Neural progenitor cell (in vitro differentiated cells): ENCODE data around the gene TPT1. TPM values are rescaled to one million over a fixed set of nuclear protein-coding genes. Genes with fewer than 3 reads are reported as not detected.

Experiments
- DNase-seq: peaks from one replicate; pipeline ENCODE4 v3.0.0-alpha.2; 2016; ENCODE audit warnings: low spot score
- H2AFZ ChIP-seq: fragments of 200-600 bp; sonication (generic); replicated peaks from 2 replicates; pipeline ENCODE4 v1.6.1; 2016; ENCODE audit warnings: antibody characterized with exemption
- H3F3A ChIP-seq: fragments of 200-600 bp; sonication (generic); 2 replicates; pipeline ENCODE4 v1.6.1; 2016; ENCODE audit warnings: antibody characterized with exemption, low read depth
- H3K27ac ChIP-seq: fragments of 200-600 bp; sonication (generic); 2 replicates; pipeline ENCODE4 v1.5.1; 2016; ENCODE audit warnings: mild to moderate bottlenecking
- H3K27me3 ChIP-seq: fragments of 200-600 bp; sonication (generic); 2 replicates; pipeline ENCODE4 v1.6.1; 2016; ENCODE audit warnings: mild to moderate bottlenecking, moderate library complexity
- H3K36me3 ChIP-seq: fragments of 200-600 bp; sonication (generic); 2 replicates; pipeline ENCODE4 v1.5.1; 2016
- H3K4me1 ChIP-seq: fragments of 200-600 bp; sonication (generic); 2 replicates; pipeline ENCODE4 v1.6.1; 2016; ENCODE audit warnings: mixed run types
- H3K4me2 ChIP-seq: fragments of 200-600 bp; sonication (generic); 2 replicates; pipeline ENCODE4 v1.6.1; 2016
- H3K4me3 ChIP-seq: fragments of 200-600 bp; sonication (generic); 2 replicates; pipeline ENCODE4 v1.5.1; 2016
- H3K79me2 ChIP-seq: fragments of 200-600 bp; sonication (generic); 2 replicates; pipeline ENCODE4 v1.6.1; 2016; ENCODE audit warnings: low read depth
- H3K9ac ChIP-seq: fragments of 200-600 bp; sonication (generic); 2 replicates; pipeline ENCODE4 v1.6.1; 2016
- H3K9me3 ChIP-seq: fragments of 200-600 bp; sonication (generic); 2 replicates; pipeline ENCODE4 v1.5.1; 2016; ENCODE audit warnings: low read depth
- H4K20me1 ChIP-seq: fragments of 200-600 bp; sonication (generic); 2 replicates; pipeline ENCODE4 v1.6.1; 2016; ENCODE audit warnings: low read depth
- H3K27ac Mint-ChIP-seq: 3 replicates; pipeline ENCODE4 v1.8.0; 2021; ENCODE audit warnings: mixed read lengths
- H3K27me3 Mint-ChIP-seq: 2 replicates; pipeline ENCODE4 v1.8.0; 2022; ENCODE audit warnings: low read depth, mild to moderate bottlenecking, inconsistent platforms, moderate library complexity, mixed read lengths; ENCODE audit not compliant: insufficient read depth
- H3K36me3 Mint-ChIP-seq: 3 replicates; pipeline ENCODE4 v1.8.0; 2021; ENCODE audit warnings: mixed read lengths
- H3K4me1 Mint-ChIP-seq: 3 replicates; pipeline ENCODE4 v1.8.0; 2021; ENCODE audit warnings: mixed read lengths
- H3K4me3 Mint-ChIP-seq: 3 replicates; pipeline ENCODE4 v1.8.0; 2021; ENCODE audit warnings: mild to moderate bottlenecking, moderate library complexity, mixed read lengths
- H3K9me3 Mint-ChIP-seq: 3 replicates; pipeline ENCODE4 v1.8.0; 2020; ENCODE audit warnings: mixed read lengths
- EZH2 ChIP-seq: fragments of 200-600 bp; sonication (generic); IDR thresholded peaks from 2 replicates; pipeline ENCODE4 v1.6.1; 2017; ENCODE audit warnings: antibody characterized with exemption, mild to moderate bottlenecking, moderate library complexity
- EZH2phosphoT487 ChIP-seq: fragments of 200-600 bp; sonication (generic); IDR thresholded peaks from 2 replicates; pipeline ENCODE4 v1.6.1; 2017; ENCODE audit warnings: antibody characterized with exemption
- total RNA-seq: library from RNA; depleted of rRNA; stranded (reverse); fragments of >200 nt; gene quantifications from 2 replicates; pipeline ENCODE4 v1.2.3, GENCODE V29; 2015; ENCODE audit warnings: low replicate concordance
- TF ChIP-seq, protein P1 (sequence below): fragments of 200-600 bp; sonication (generic); IDR thresholded peaks from 2 replicates; pipeline ENCODE4 v1.5.1; 2017; ENCODE audit warnings: antibody characterized with exemption, mild to moderate bottlenecking

TPT1 gene
- total RNA-seq, 1 donor from 2014 or later = 4,951 TPM

DNA sequence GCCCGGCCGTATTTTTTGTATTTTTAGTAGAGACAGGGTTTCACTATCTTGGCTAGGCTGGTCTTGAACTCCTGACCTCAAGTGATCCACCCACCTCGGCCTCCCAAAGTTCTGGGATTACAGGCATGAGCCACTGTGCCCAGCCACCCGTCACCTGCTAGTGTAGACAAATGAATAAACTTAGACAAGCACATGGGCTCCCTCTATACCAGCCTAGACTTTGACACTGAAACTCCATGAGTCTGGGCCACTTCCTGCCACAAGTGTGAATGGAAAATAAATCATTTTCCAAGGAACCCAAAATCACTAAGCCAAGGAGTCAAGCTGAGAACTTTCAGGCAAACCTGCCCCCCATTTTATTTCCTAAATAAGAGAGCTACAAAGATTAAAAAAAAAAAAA, 27.0 kb upstream of the TPT1 start:
- no peaks in the 10 kb centered on the region for H3K36me3 ChIP-seq
- H3K27ac Mint-ChIP-seq = no peak overlapping the region

DNA sequence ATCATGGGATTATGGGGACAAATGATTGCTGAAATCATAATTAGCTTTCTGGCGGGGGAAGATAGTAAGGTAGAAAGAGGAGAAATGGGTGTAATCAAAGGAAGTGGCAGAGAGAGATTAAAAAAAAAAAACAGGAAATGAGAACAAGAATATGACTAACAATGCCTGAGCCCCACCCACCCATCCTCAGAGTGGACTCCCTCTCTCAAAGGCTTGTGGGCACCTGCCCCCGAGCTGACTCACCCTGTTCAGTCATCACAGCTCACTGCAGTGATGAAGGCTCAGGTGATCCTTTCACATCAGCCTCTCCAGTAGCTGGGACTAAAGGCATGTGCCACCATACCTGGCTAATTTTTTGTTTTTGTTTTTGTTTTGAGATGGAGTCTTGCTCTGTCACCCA, 26.4 kb upstream of the TPT1 start:
- peaks cover 10% of the 10 kb centered on the region for H3K4me1 Mint-ChIP-seq
- no peak overlapping the region for H3K4me3 Mint-ChIP-seq
- H4K20me1 ChIP-seq = no peaks in the 10 kb centered on the region
- no peak overlapping the region for H3K27ac Mint-ChIP-seq
- DNase-seq = no peak
- no peaks in the 10 kb centered on the region for H3K36me3 ChIP-seq
- H3K27me3 Mint-ChIP-seq = peaks cover 4% of the 10 kb centered on the region
- no peaks in the 10 kb centered on the region for H3K4me1 ChIP-seq
- H3K27ac ChIP-seq = no peak overlapping the region
- no peak overlapping the region for H2AFZ ChIP-seq
- H3K36me3 Mint-ChIP-seq = peaks cover 28% of the 10 kb centered on the region
- H3K79me2 ChIP-seq = no peaks in the 10 kb centered on the region
- no peak overlapping the region for H3K4me3 ChIP-seq
- TF ChIP-seq EZH2 (no peak), EZH2phosphoT487 (no peak)
- TF ChIP-seq, protein P1, sequence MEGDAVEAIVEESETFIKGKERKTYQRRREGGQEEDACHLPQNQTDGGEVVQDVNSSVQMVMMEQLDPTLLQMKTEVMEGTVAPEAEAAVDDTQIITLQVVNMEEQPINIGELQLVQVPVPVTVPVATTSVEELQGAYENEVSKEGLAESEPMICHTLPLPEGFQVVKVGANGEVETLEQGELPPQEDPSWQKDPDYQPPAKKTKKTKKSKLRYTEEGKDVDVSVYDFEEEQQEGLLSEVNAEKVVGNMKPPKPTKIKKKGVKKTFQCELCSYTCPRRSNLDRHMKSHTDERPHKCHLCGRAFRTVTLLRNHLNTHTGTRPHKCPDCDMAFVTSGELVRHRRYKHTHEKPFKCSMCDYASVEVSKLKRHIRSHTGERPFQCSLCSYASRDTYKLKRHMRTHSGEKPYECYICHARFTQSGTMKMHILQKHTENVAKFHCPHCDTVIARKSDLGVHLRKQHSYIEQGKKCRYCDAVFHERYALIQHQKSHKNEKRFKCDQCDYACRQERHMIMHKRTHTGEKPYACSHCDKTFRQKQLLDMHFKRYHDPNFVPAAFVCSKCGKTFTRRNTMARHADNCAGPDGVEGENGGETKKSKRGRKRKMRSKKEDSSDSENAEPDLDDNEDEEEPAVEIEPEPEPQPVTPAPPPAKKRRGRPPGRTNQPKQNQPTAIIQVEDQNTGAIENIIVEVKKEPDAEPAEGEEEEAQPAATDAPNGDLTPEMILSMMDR = no peak
- H3K27me3 ChIP-seq = no peaks in the 10 kb centered on the region
- no peak overlapping the region for H3K9ac ChIP-seq
- H3K4me2 ChIP-seq = no peak overlapping the region
- no peaks in the 10 kb centered on the region for H3F3A ChIP-seq
- no peaks in the 10 kb centered on the region for H3K9me3 ChIP-seq
- peaks cover 8% of the 10 kb centered on the region for H3K9me3 Mint-ChIP-seq

More for the DNA sequence above, 27.0 kb upstream of the TPT1 start:
- Histone ChIP-seq H4K20me1 (no peaks in the 10 kb centered on the region), H3K9me3 (no peaks in the 10 kb centered on the region), H3K4me3 (no peak overlapping the region), H3F3A (no peaks in the 10 kb centered on the region), H3K9ac (no peak overlapping the region), H3K4me2 (no peak overlapping the region), H3K27ac (no peak overlapping the region), H3K79me2 (no peaks in the 10 kb centered on the region), H3K4me1 (peaks cover 5% of the 10 kb centered on the region), H2AFZ (no peak overlapping the region), H3K27me3 (no peaks in the 10 kb centered on the region)
- no peak for TF ChIP-seq EZH2
- Mint-ChIP-seq H3K4me1 (peaks cover 16% of the 10 kb centered on the region), H3K27me3 (peaks cover 7% of the 10 kb centered on the region), H3K4me3 (no peak overlapping the region), H3K36me3 (peaks cover 23% of the 10 kb centered on the region), H3K9me3 (peaks cover 8% of the 10 kb centered on the region)
- DNase-seq = no peak

DNA sequence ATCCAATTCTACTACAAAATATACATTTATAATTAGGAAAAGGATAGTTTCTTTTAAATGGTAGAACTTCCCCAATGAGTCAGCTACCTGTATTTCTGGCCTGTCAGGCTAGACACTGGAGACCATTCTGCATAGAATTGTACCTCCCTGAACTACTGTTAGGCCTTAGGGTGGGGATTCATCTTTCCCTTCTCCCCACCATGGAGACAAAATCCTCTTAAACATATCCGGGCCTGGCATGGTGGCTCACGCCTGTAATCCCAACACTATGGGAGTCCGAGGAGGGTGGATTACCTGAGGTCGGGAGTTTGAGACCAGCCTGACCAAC, 24.5 kb upstream of the TPT1 start:
- no peak for DNase-seq
- H3K79me2 ChIP-seq = no peaks in the 10 kb centered on the region
- H3F3A ChIP-seq = no peaks in the 10 kb centered on the region
- Mint-ChIP-seq H3K9me3 (peaks cover 11% of the 10 kb centered on the region), H3K27me3 (peaks cover 4% of the 10 kb centered on the region), H3K27ac (no peak overlapping the region), H3K4me1 (no peaks in the 10 kb centered on the region), H3K4me3 (no peak overlapping the region), H3K36me3 (peaks cover 35% of the 10 kb centered on the region)
- H3K4me1 ChIP-seq = no peaks in the 10 kb centered on the region
- no peaks in the 10 kb centered on the region for H3K9me3 ChIP-seq
- no peak overlapping the region for H3K9ac ChIP-seq
- TF ChIP-seq, protein P1 = no peak
- TF ChIP-seq EZH2phosphoT487 (no peak), EZH2 (no peak)
- H3K4me3 ChIP-seq = no peak overlapping the region
- H2AFZ ChIP-seq = no peak overlapping the region
- H3K27me3 ChIP-seq = no peaks in the 10 kb centered on the region
- H3K27ac ChIP-seq = no peak overlapping the region
- H3K4me2 ChIP-seq = no peak overlapping the region
- H3K36me3 ChIP-seq = no peaks in the 10 kb centered on the region
- no peaks in the 10 kb centered on the region for H4K20me1 ChIP-seq

GRCh38 chr13:45364876-45365557, 24.0 kb upstream of the TPT1 start:
- Histone ChIP-seq H3K27me3 (no peaks in the 10 kb centered on the region), H2AFZ (no peak overlapping the region), H4K20me1 (no peaks in the 10 kb centered on the region), H3K4me3 (no peak overlapping the region), H3K36me3 (no peaks in the 10 kb centered on the region), H3K4me1 (no peaks in the 10 kb centered on the region), H3K4me2 (no peak overlapping the region), H3F3A (no peaks in the 10 kb centered on the region), H3K27ac (no peak overlapping the region), H3K9ac (no peak overlapping the region), H3K79me2 (no peaks in the 10 kb centered on the region), H3K9me3 (no peaks in the 10 kb centered on the region)
- Mint-ChIP-seq H3K4me3 (no peak overlapping the region), H3K27ac (no peak overlapping the region), H3K36me3 (peaks cover 38% of the 10 kb centered on the region), H3K9me3 (peaks cover 11% of the 10 kb centered on the region), H3K27me3 (peaks cover 4% of the 10 kb centered on the region), H3K4me1 (no peaks in the 10 kb centered on the region)
- TF ChIP-seq, protein P1 = no peak
- TF ChIP-seq EZH2 (no peak), EZH2phosphoT487 (no peak)
- no peak for DNase-seq
